Ovary (tissue), 9 donors: ENCODE measurements around the gene ARL6IP4. TPM values are rescaled to one million over a fixed set of nuclear protein-coding genes. Genes with fewer than 3 reads are reported as not detected.

Experiments
- DNase-seq, 5 donors: peaks; one replicate each; pipeline ENCODE4 v3.0.0-alpha.2; 2019 to 2020
- H3K27ac ChIP-seq, 2 donors: fragments of 200-600 bp; one replicate each; pipeline versions ENCODE4 v1.5.1 to v1.8.0; 2019 to 2022
- H3K27me3 ChIP-seq: fragments of 200-600 bp; one replicate; pipeline ENCODE4 v1.8.0; 2022
- H3K36me3 ChIP-seq: fragments of 200-600 bp; sonication (generic); one replicate; pipeline ENCODE4 v1.5.1; 2019
- H3K4me1 ChIP-seq: one replicate; pipeline ENCODE4 v1.8.1; 2013; ENCODE audit warnings: mild to moderate bottlenecking, moderate library complexity; ENCODE audit not compliant: insufficient read depth
- H3K4me3 ChIP-seq: fragments of 200-600 bp; sonication (generic); one replicate; pipeline ENCODE4 v1.5.1; 2017
- H3K9me3 ChIP-seq, 2 donors: fragments of 200-600 bp in 1 of 2; sonication (generic) in 1 of 2; one replicate each; pipeline versions ENCODE4 v1.5.1 to v1.8.1; 2013 to 2019; ENCODE audit warnings: mild to moderate bottlenecking in 1 of 2, moderate library complexity in 1 of 2
- CTCF ChIP-seq, 3 donors: fragments of 450-650 bp in 2 of 3; fragments of 200-600 bp in 1 of 3; IDR thresholded peaks; one replicate each; pipeline versions ENCODE4 v1.5.1 to v1.8.0; 2016 to 2022; ENCODE audit warnings: antibody characterized with exemption in 3 of 3, mild to moderate bottlenecking in 1 of 3
- EP300 ChIP-seq: sonication (generic); formaldehyde crosslinking; IDR thresholded peaks from one replicate; pipeline ENCODE4 v1.6.1; 2017; ENCODE audit warnings: antibody characterized with exemption
- POLR2A ChIP-seq: fragments of 450-650 bp; IDR thresholded peaks from one replicate; pipeline ENCODE4 v1.6.1; 2017; ENCODE audit warnings: antibody characterized with exemption, mild to moderate bottlenecking, moderate library complexity
- WGBS, 3 donors: extraction: QIAGEN DNeasy Blood & Tissue Kit in 1 of 3; methylation state at CpG; one replicate each; pipeline versions ENCODE4 v1.1.5 to v1.1.7; 2013 to 2017; 5-methylcytosine and 5-hydroxymethylcytosine counted together
- intact Hi-C, 4 donors: fragments of 100-400 bp; cut with DNase I; formaldehyde crosslinking; loops; one replicate each; pipeline versions ENCODE4 v1.11.0 to v1.15.1; 2022 to 2023
- microRNA-seq, 3 donors: library from miRNA; unstranded; fragments of <30 nt; microRNA quantifications; one replicate each; pipeline versions ENCODE4 to v1.2.0, GENCODE V29; 2019 to 2020
- polyA plus RNA-seq, 2 donors: library from polyadenylated mRNA; stranded (reverse); fragments of 200-250 nt in 1 of 2; fragments of 350-450 nt in 1 of 2; fragmentation: Illumina TruSeq in 1 of 2; extraction: RNeasy Lipid Tissue Mini Kit (QIAGEN cat#74804) in 1 of 2; gene quantifications; one replicate each; pipeline ENCODE4 v1.2.3, GENCODE V29; 2013 to 2014
- small RNA-seq: library from RNA; depleted of rRNA; stranded (forward); fragments of <200 nt; gene quantifications from one replicate; pipeline ENCODE3, GENCODE V24; 2016
- total RNA-seq, 7 donors: library from RNA; depleted of rRNA in 2 of 7; stranded (reverse); fragments of >200 nt in 2 of 7; fragmentation: NEBNext Ultra II Directional in 3 of 7; extraction: Animal tissue kit (Norgen Biotek cat#: 25700) in 3 of 7; gene quantifications; one replicate each; pipeline versions ENCODE4 v1.1.0 to v1.2.4, GENCODE V29; 2016 to 2023
- donor health status: DM: no; HTN: no; CAD: no; lungs with moderate emphysema.
- donor health status: DM: no; HTN: no; CAD: no.
- donor health status: Bipolar disorder and iron deficiency.
- donor health status: DM: yes; HTN: yes; CAD: no.
- donor health status: DM: no; HTN: no; CAD: no.
- donor health status: DM: yes; HTN: yes; CAD: no.

Gene ARL6IP4
- total and polyA plus RNA-seq, 9 donors: 65.4 to 313 (median 192) TPM

- H3K27me3 ChIP-seq: no peaks in the 10 kb centered on the region
- H3K4me1 ChIP-seq: no peaks in the 10 kb centered on the region
- 81 to 86% (median 86%) methylated on average over 7 of the region's 7 CpGs for WGBS, 3 donors
- no peak overlapping the region for H3K4me3 ChIP-seq
- DNase-seq: no peak
- intact Hi-C loops: no loop called here
- no peaks in the 10 kb centered on the region for H3K36me3 ChIP-seq
- H3K9me3 ChIP-seq: no peaks in the 10 kb centered on the region
- no peak for TF ChIP-seq EP300
- H3K27ac ChIP-seq: no peak overlapping the region
Observed at GRCh38 chr12:123028475-123028874, 48.0 kb downstream of the ARL6IP4 start.

GRCh38 chr12:123029550-123029949 lies 49.1 kb downstream of the ARL6IP4 start:
- Histone ChIP-seq H3K36me3 (no peaks in the 10 kb centered on the region), H3K4me3 (no peak overlapping the region), H3K4me1 (no peaks in the 10 kb centered on the region), H3K27ac (no peak overlapping the region), H3K9me3 (no peaks in the 10 kb centered on the region), H3K27me3 (no peaks in the 10 kb centered on the region)
- no peak for DNase-seq
- intact Hi-C loops: no loop called here
- no peak for TF ChIP-seq CTCF (IDR thresholded peaks at IDR 0.05)
- TF ChIP-seq EP300: no peak
- no peak for TF ChIP-seq POLR2A

- Histone ChIP-seq H3K36me3 (no peaks in the 10 kb centered on the region), H3K9me3 (no peaks in the 10 kb centered on the region), H3K27ac (no peak overlapping the region), H3K27me3 (no peaks in the 10 kb centered on the region), H3K4me1 (no peaks in the 10 kb centered on the region), H3K4me3 (no peak overlapping the region)
- intact Hi-C loops: no loop called here
- no peak for DNase-seq
- TF ChIP-seq CTCF (IDR thresholded peaks at IDR 0.05): no peak
- no peak for TF ChIP-seq POLR2A
- no peak for TF ChIP-seq EP300
- WGBS, 3 donors: 86 to 88% (median 87%) methylated on average over 1 of the region's 1 CpG
Observed at GRCh38 chr12:123030686-123031085, 50.2 kb downstream of the ARL6IP4 start.

GRCh38 chr12:123031171-123031845 lies 50.8 kb downstream of the ARL6IP4 start:
- DNase-seq: no peak
- Histone ChIP-seq H3K4me1 (no peaks in the 10 kb centered on the region), H3K27me3 (no peaks in the 10 kb centered on the region), H3K9me3 (no peaks in the 10 kb centered on the region), H3K36me3 (no peaks in the 10 kb centered on the region), H3K27ac (no peak overlapping the region), H3K4me3 (no peak overlapping the region)
- WGBS, 3 donors: 85 to 89% (median 89%) methylated on average over 10 of the region's 10 CpGs
- no peak for TF ChIP-seq EP300
- intact Hi-C loops: no loop called here

Small RNAs within 50 kb of the gene (microRNA-seq; reads per million reads assigned to microRNA genes)
- 0 reads per million in 3 donors for gene MIR4304

Small RNAs within 50 kb of the gene (small RNA-seq; reads per million reads assigned to genes)
- not detected for gene ARL6IP4
- gene MIR4304: not detected

Other genes with a start within 250 kb of the ARL6IP4 start
- 1 to 10 TPM in 1 of 7 donors, under 1 TPM in 5, not detected in 1; 0.10 to 2.6 (median 0.53) TPM for gene HCAR1, start 249.8 kb upstream of the ARL6IP4 start, total RNA-seq
- 1 to 10 TPM in 1 of 2 donors, under 1 TPM in 1; 0.21 to 1.1 TPM for gene HCAR1, start 249.8 kb upstream of the ARL6IP4 start, polyA plus RNA-seq
- 10 to 100 TPM; 13.0 to 34.0 (median 27.7) TPM for gene DENR, start 227.9 kb upstream of the ARL6IP4 start, total RNA-seq
- 10 to 100 TPM; 18.3 to 35.5 TPM for gene DENR, start 227.9 kb upstream of the ARL6IP4 start, polyA plus RNA-seq
- gene CCDC62, start 206.1 kb upstream of the ARL6IP4 start, total RNA-seq: under 1 TPM; 0.11 to 0.51 (median 0.30) TPM
- under 1 TPM; 0.07 to 0.15 TPM for gene CCDC62, start 206.1 kb upstream of the ARL6IP4 start, polyA plus RNA-seq
- gene HIP1R, start 145.2 kb upstream of the ARL6IP4 start, total RNA-seq: 10 to 100 TPM in 5 of 7 donors, 1 to 10 TPM in 2; 9.0 to 20.2 (median 10.4) TPM
- gene HIP1R, start 145.2 kb upstream of the ARL6IP4 start, polyA plus RNA-seq: 10 to 100 TPM in 1 of 2 donors, 1 to 10 TPM in 1; 1.4 to 11.5 TPM
- 10 to 100 TPM; 11.1 to 44.3 (median 13.2) TPM for gene VPS37B, start 84.6 kb upstream of the ARL6IP4 start, total RNA-seq
- gene VPS37B, start 84.6 kb upstream of the ARL6IP4 start, polyA plus RNA-seq: 10 to 100 TPM in 1 of 2 donors, 1 to 10 TPM in 1; 9.5 to 12.1 TPM
- 10 to 100 TPM in 2 of 7 donors, 1 to 10 TPM in 5; 4.1 to 14.3 (median 6.9) TPM for gene ABCB9, start 14.2 kb upstream of the ARL6IP4 start, total RNA-seq
- 1 to 10 TPM; 1.7 to 3.4 TPM for gene ABCB9, start 14.2 kb upstream of the ARL6IP4 start, polyA plus RNA-seq
- 10 to 100 TPM; 10.6 to 17.6 (median 16.8) TPM for gene OGFOD2, start 5.4 kb upstream of the ARL6IP4 start, total RNA-seq
- 10 to 100 TPM in 1 of 2 donors, 1 to 10 TPM in 1; 1.4 to 17.1 TPM for gene OGFOD2, start 5.4 kb upstream of the ARL6IP4 start, polyA plus RNA-seq
- 10 to 100 TPM; 11.1 to 71.8 (median 38.2) TPM for gene PITPNM2, start 170.4 kb downstream of the ARL6IP4 start, total RNA-seq
- 10 to 100 TPM; 11.1 to 12.5 TPM for gene PITPNM2, start 170.4 kb downstream of the ARL6IP4 start, polyA plus RNA-seq